H9 (cell line): ENCODE data around the gene EXO1. TPM values are rescaled to one million over a fixed set of nuclear protein-coding genes. Genes with fewer than 3 reads are reported as not detected.

Experiments used
- DNase-seq: peaks from one replicate; pipeline ENCODE4 v3.0.0-alpha.2; 2017
- H2AFZ ChIP-seq: one replicate; pipeline ENCODE4 v1.6.1; 2013; ENCODE audit warnings: mild to moderate bottlenecking, low read length, control low read depth, moderate library complexity
- H2AK5ac ChIP-seq: 2 replicates; pipeline ENCODE4 v1.6.1; 2013; ENCODE audit warnings: low read length, control low read depth, mixed read lengths; ENCODE audit not compliant: insufficient read length
- H2BK120ac ChIP-seq: one replicate; pipeline ENCODE4 v1.6.1; 2013; ENCODE audit warnings: low read depth, mild to moderate bottlenecking, low read length, control low read depth, inconsistent platforms; ENCODE audit not compliant: poor library complexity, severe bottlenecking
- H2BK12ac ChIP-seq: 2 replicates; pipeline ENCODE4 v1.6.1; 2013; ENCODE audit warnings: low read length, control low read depth, mixed read lengths, low read depth; ENCODE audit not compliant: insufficient read length
- H2BK15ac ChIP-seq: 2 replicates; pipeline ENCODE4 v1.6.1; 2013; ENCODE audit warnings: low read depth, low read length, control low read depth
- H2BK20ac ChIP-seq: one replicate; pipeline ENCODE4 v1.6.1; 2013; ENCODE audit warnings: low read depth, mild to moderate bottlenecking, low read length, control low read depth, inconsistent platforms; ENCODE audit not compliant: poor library complexity, severe bottlenecking
- H2BK5ac ChIP-seq: 2 replicates; pipeline ENCODE4 v1.6.1; 2013; ENCODE audit warnings: low read length, control low read depth, mixed read lengths; ENCODE audit not compliant: insufficient read length
- H3K14ac ChIP-seq: 2 replicates; pipeline ENCODE4 v1.6.1; 2013; ENCODE audit warnings: low read length, control low read depth; ENCODE audit not compliant: insufficient read depth
- H3K18ac ChIP-seq: 2 replicates; pipeline ENCODE4 v1.6.1; 2013; ENCODE audit warnings: low read depth, mild to moderate bottlenecking, mixed read lengths, low read length, control low read depth; ENCODE audit not compliant: insufficient read length
- H3K23ac ChIP-seq: 2 replicates; pipeline ENCODE4 v1.6.1; 2013; ENCODE audit warnings: low read length, control low read depth, mixed read lengths, low read depth; ENCODE audit not compliant: insufficient read length
- H3K23me2 ChIP-seq: 2 replicates; pipeline ENCODE4 v1.6.1; 2013; ENCODE audit warnings: low read depth, mild to moderate bottlenecking, mixed read lengths, low read length, control low read depth; ENCODE audit not compliant: insufficient read length, poor library complexity, severe bottlenecking
- H3K27ac ChIP-seq: 2 replicates; pipeline ENCODE4 v1.5.1; 2013; ENCODE audit warnings: low read length, control low read depth, mixed read lengths, low read depth; ENCODE audit not compliant: insufficient read length
- H3K27me3 ChIP-seq: 2 replicates; pipeline ENCODE4 v1.6.1; 2013; ENCODE audit warnings: low read length, control low read depth, inconsistent platforms; ENCODE audit not compliant: insufficient read depth
- H3K4ac ChIP-seq: 2 replicates; pipeline ENCODE4 v1.6.1; 2013; ENCODE audit warnings: low read depth, mild to moderate bottlenecking, control low read depth, inconsistent platforms, low read length, moderate library complexity
- H3K4me1 ChIP-seq: 2 replicates; pipeline ENCODE4 v1.6.1; 2013; ENCODE audit warnings: low read length, control low read depth, inconsistent platforms; ENCODE audit not compliant: insufficient read depth
- H3K4me2 ChIP-seq: 2 replicates; pipeline ENCODE4 v1.6.1; 2013; ENCODE audit warnings: low read length, control low read depth, mixed read lengths; ENCODE audit not compliant: insufficient read length, insufficient read depth
- H3K56ac ChIP-seq: 2 replicates; pipeline ENCODE4 v1.6.1; 2013; ENCODE audit warnings: low read depth, mild to moderate bottlenecking, mixed read lengths, low read length, control low read depth; ENCODE audit not compliant: insufficient read length
- H3K79me1 ChIP-seq: 2 replicates; pipeline ENCODE4 v1.6.1; 2013; ENCODE audit warnings: low read depth, mild to moderate bottlenecking, moderate library complexity, low read length, control low read depth, inconsistent platforms; ENCODE audit not compliant: insufficient read depth, poor library complexity, severe bottlenecking
- H3K79me2 ChIP-seq: 2 replicates; pipeline ENCODE4 v1.6.1; 2013; ENCODE audit warnings: low read length, control low read depth, inconsistent platforms; ENCODE audit not compliant: insufficient read depth
- H3K9ac ChIP-seq: 2 replicates; pipeline ENCODE4 v1.6.1; 2013; ENCODE audit warnings: low read length, control low read depth, mixed read lengths; ENCODE audit not compliant: insufficient read length; ENCODE audit errors: extremely low read depth
- H3K9me3 ChIP-seq: one replicate; pipeline ENCODE4 v1.6.1; 2013; ENCODE audit warnings: low read depth, low read length, inconsistent platforms; ENCODE audit not compliant: control insufficient read depth
- H3T11ph ChIP-seq: one replicate; pipeline ENCODE4 v1.6.1; 2013; ENCODE audit warnings: mild to moderate bottlenecking, low read length, control low read depth, inconsistent platforms
- H4K20me1 ChIP-seq: one replicate; pipeline ENCODE4 v1.6.1; 2013; ENCODE audit not compliant: control insufficient read depth, insufficient read length, insufficient read depth
- H4K5ac ChIP-seq: 2 replicates; pipeline ENCODE4 v1.6.1; 2013; ENCODE audit warnings: low read depth, mild to moderate bottlenecking, mixed read lengths, low read length, control low read depth; ENCODE audit not compliant: insufficient read length
- H4K8ac ChIP-seq: replicated peaks from 2 replicates; pipeline ENCODE4 v1.6.1; 2013; ENCODE audit warnings: low read length, control low read depth, mixed read lengths, low read depth; ENCODE audit not compliant: insufficient read length
- H4K91ac ChIP-seq: 2 replicates; pipeline ENCODE4 v1.6.1; 2013; ENCODE audit warnings: low read depth, mild to moderate bottlenecking, moderate library complexity, mixed read lengths, low read length, control low read depth; ENCODE audit not compliant: insufficient read length
- H3K27ac Mint-ChIP-seq, 3 experiments: 2 replicates in 2 of 3; 3 replicates in 1 of 3; pipeline ENCODE4 v1.8.0; 2020 to 2021; ENCODE audit warnings: mixed read lengths in 3 of 3, mild to moderate bottlenecking in 1 of 3, moderate library complexity in 1 of 3
- H3K27me3 Mint-ChIP-seq: 2 replicates; pipeline ENCODE4 v1.8.0; 2021; ENCODE audit warnings: low read depth, mild to moderate bottlenecking, moderate library complexity, mixed read lengths
- H3K36me3 Mint-ChIP-seq, 3 experiments: 2 replicates in 2 of 3; 3 replicates in 1 of 3; pipeline ENCODE4 v1.8.0; 2020 to 2021; ENCODE audit warnings: low read depth in 3 of 3, mixed read lengths in 3 of 3; ENCODE audit not compliant: insufficient read depth in 1 of 3
- H3K4me1 Mint-ChIP-seq, 2 experiments: 2 replicates each; pipeline ENCODE4 v1.8.0; 2020; ENCODE audit warnings: mixed read lengths in 2 of 2
- H3K4me3 Mint-ChIP-seq, 2 experiments: 2 replicates in 1 of 2; 3 replicates in 1 of 2; pipeline ENCODE4 v1.8.0; 2020 to 2021; ENCODE audit warnings: mild to moderate bottlenecking in 2 of 2, mixed read lengths in 2 of 2, moderate library complexity in 1 of 2
- H3K9me3 Mint-ChIP-seq, 2 experiments: 2 replicates in 1 of 2; 3 replicates in 1 of 2; pipeline ENCODE4 v1.8.0; 2020; ENCODE audit warnings: mild to moderate bottlenecking in 2 of 2, mixed read lengths in 2 of 2, moderate library complexity in 1 of 2
- CTCF ChIP-seq: fragments of 200-600 bp; sonication (generic); conservative IDR thresholded peaks from 3 replicates; pipeline ENCODE4 v1.8.0; 2021; ENCODE audit warnings: antibody characterized with exemption, mild to moderate bottlenecking
- WGBS: extraction: QIAGEN DNeasy Blood & Tissue Kit; methylation state at CpG from one replicate; pipeline ENCODE4 v1.1.7; 2013; ENCODE audit warnings: missing lambda C conversion rate, low lambda C conversion rate, mixed read lengths; ENCODE audit not compliant: insufficient read length; ENCODE audit errors: extremely low coverage; 5-methylcytosine and 5-hydroxymethylcytosine counted together
- total RNA-seq: library from RNA; stranded (reverse); gene quantifications from 2 replicates; pipeline ENCODE4 v1.2.1, GENCODE V29; 2021

The EXO1 gene
- total RNA-seq, 1 experiment from 2014 or later: 43.2 TPM

- H3T11ph ChIP-seq: no peak overlapping the region
- no peak overlapping the region for H2AK5ac ChIP-seq
- Mint-ChIP-seq H3K27ac (no peak overlapping the region), H3K4me1 (no peaks in the 10 kb centered on the region), H3K36me3 (no peaks in the 10 kb centered on the region), H3K27me3 (no peaks in the 10 kb centered on the region), H3K4me3 (no peak overlapping the region), H3K9me3 (no peaks in the 10 kb centered on the region)
- no peak for TF ChIP-seq CTCF
- no peak overlapping the region for H2BK120ac ChIP-seq
- DNase-seq: no peak
- no peak overlapping the region for H4K5ac ChIP-seq
- no peak overlapping the region for H3K23ac ChIP-seq
- H4K91ac ChIP-seq: no peak overlapping the region
- no peaks in the 10 kb centered on the region for H4K20me1 ChIP-seq
- H3K9ac ChIP-seq: no peak overlapping the region
- no peak overlapping the region for H2BK20ac ChIP-seq
- H3K27me3 ChIP-seq: no peaks in the 10 kb centered on the region
- no peak overlapping the region for H2BK12ac ChIP-seq
- no peak overlapping the region for H2BK15ac ChIP-seq
- H3K4me1 ChIP-seq: no peaks in the 10 kb centered on the region
- no peak overlapping the region for H3K27ac ChIP-seq
- H2AFZ ChIP-seq: no peak overlapping the region
- no peak overlapping the region for H3K4ac ChIP-seq
- no peak overlapping the region for H2BK5ac ChIP-seq
- H3K9me3 ChIP-seq: no peaks in the 10 kb centered on the region
- no peaks in the 10 kb centered on the region for H3K79me2 ChIP-seq
- H3K79me1 ChIP-seq: no peaks in the 10 kb centered on the region
- no peak overlapping the region for H3K4me2 ChIP-seq
- H3K14ac ChIP-seq: no peak overlapping the region
- no CpG with 5 or more reads among the region's 8 CpGs for WGBS
- H3K23me2 ChIP-seq: no peaks in the 10 kb centered on the region
- H4K8ac ChIP-seq: no peak overlapping the region
- H3K56ac ChIP-seq: no peak overlapping the region
- H3K18ac ChIP-seq: no peak overlapping the region
These were observed 34.2 kb upstream of the EXO1 start for GRCh38 chr1:241813768-241814320.
